AG09309 (cell line): ENCODE data around the gene OR2B2.

Experiments
- DNase-seq: peaks from one replicate; pipeline ENCODE4 v3.0.0-alpha.2; 2010; ENCODE audit warnings: low read depth
- H3K4me3 ChIP-seq: 2 replicates; pipeline ENCODE4 v1.5.1; 2011; ENCODE audit warnings: mild to moderate bottlenecking, low read depth, low read length, moderate library complexity; ENCODE audit not compliant: control insufficient read depth
- CTCF ChIP-seq: IDR thresholded peaks from 2 replicates; pipeline ENCODE4 v1.5.1; 2011; ENCODE audit warnings: mild to moderate bottlenecking, low read depth, low read length, inconsistent platforms; ENCODE audit not compliant: insufficient read depth, control insufficient read depth; ENCODE audit errors: missing control alignments

Gene OR2B2

GRCh38 chr6:27893059-27893835 lies 18.9 kb downstream of the OR2B2 start:
- peak; percentile 93 for DNase-seq
- peak overlapping the region; percentile 44 for H3K4me3 ChIP-seq
- TF ChIP-seq CTCF: no peak

GRCh38 chr6:27892649-27893058 lies 19.5 kb downstream of the OR2B2 start:
- no peak for DNase-seq
- peak overlapping the region; percentile 44 for H3K4me3 ChIP-seq
- no peak for TF ChIP-seq CTCF

- TF ChIP-seq CTCF: no peak
- no peak for DNase-seq
- no peak overlapping the region for H3K4me3 ChIP-seq
Observed at GRCh38 chr6:27891320-27891875, 20.8 kb downstream of the OR2B2 start.

GRCh38 chr6:27890445-27891319 lies 21.5 kb downstream of the OR2B2 start:
- TF ChIP-seq CTCF: peak; percentile 4
- H3K4me3 ChIP-seq: peak overlapping the region; percentile 36
- peak; percentile 87 for DNase-seq

- DNase-seq: no peak
- H3K4me3 ChIP-seq: peak overlapping the region; percentile 36
- TF ChIP-seq CTCF: no peak
Observed at GRCh38 chr6:27889628-27890444, 22.4 kb downstream of the OR2B2 start.

GRCh38 chr6:27889275-27889627 lies 22.9 kb downstream of the OR2B2 start:
- no peak overlapping the region for H3K4me3 ChIP-seq
- DNase-seq: no peak
- no peak for TF ChIP-seq CTCF
